HepG2 (cell line): ENCODE results near the gene VWA1. TPM values are rescaled to one million over a fixed set of nuclear protein-coding genes. Genes with fewer than 3 reads are reported as not detected.

Source experiments
- ARNT2 ChIP-seq: sonication (generic); formaldehyde crosslinking; IDR thresholded peaks from 2 replicates; pipeline ENCODE4 v1.8.0; 2022; ENCODE audit warnings: mild to moderate bottlenecking, low read depth, missing genetic modification reagents, moderate library complexity
- E2F2 ChIP-seq: sonication (generic); formaldehyde crosslinking; IDR thresholded peaks from 2 replicates; pipeline ENCODE4 v1.4.0; 2020; ENCODE audit warnings: missing genetic modification reagents, borderline replicate concordance
- E2F5 ChIP-seq: sonication (generic); formaldehyde crosslinking; conservative IDR thresholded peaks from 2 replicates; pipeline ENCODE4 v1.4.0; 2020; ENCODE audit warnings: missing genetic modification reagents
- GMEB1 ChIP-seq: sonication (generic); formaldehyde crosslinking; IDR thresholded peaks from 2 replicates; pipeline ENCODE4 v1.5.1; 2020; ENCODE audit warnings: missing genetic modification reagents, mild to moderate bottlenecking, borderline replicate concordance
- HMG20A ChIP-seq: IDR thresholded peaks from 2 replicates; pipeline ENCODE4 v1.6.1; 2016; ENCODE audit warnings: borderline replicate concordance
- KAT8 ChIP-seq: IDR thresholded peaks from 2 replicates; pipeline ENCODE4 v1.6.1; 2016; ENCODE audit warnings: missing genetic modification reagents, missing compliant biosample characterization
- NR3C1 ChIP-seq: sonication (generic); formaldehyde crosslinking; IDR thresholded peaks from 2 replicates; pipeline ENCODE4 v1.4.0; 2020; ENCODE audit warnings: missing genetic modification reagents
- PAX8 ChIP-seq: sonication (generic); formaldehyde crosslinking; IDR thresholded peaks from 2 replicates; pipeline ENCODE4 v1.8.0; 2022; ENCODE audit warnings: mild to moderate bottlenecking, missing genetic modification reagents, borderline replicate concordance
- PHF5A ChIP-seq: IDR thresholded peaks from one replicate; pipeline ENCODE4 v1.6.1; 2018; ENCODE audit warnings: low read depth, missing genetic modification reagents; ENCODE audit not compliant: unreplicated experiment
- ZBTB33 ChIP-seq: sonication (generic); formaldehyde crosslinking; IDR thresholded peaks from 2 replicates; pipeline ENCODE4 v1.4.0; 2020; ENCODE audit warnings: missing genetic modification reagents
- ZFP62 ChIP-seq: sonication (generic); formaldehyde crosslinking; IDR thresholded peaks from 2 replicates; pipeline ENCODE4 v1.4.0; 2020; ENCODE audit warnings: missing genetic modification reagents
- ZNF160 ChIP-seq: sonication (generic); formaldehyde crosslinking; IDR thresholded peaks from 2 replicates; pipeline ENCODE4 v1.8.0; 2022; ENCODE audit warnings: mild to moderate bottlenecking, inconsistent platforms, missing genetic modification reagents
- ZNF343 ChIP-seq: sonication (generic); formaldehyde crosslinking; IDR thresholded peaks from 2 replicates; pipeline ENCODE4 v1.4.0; 2020; ENCODE audit warnings: mild to moderate bottlenecking, missing genetic modification reagents
- ZNF552 ChIP-seq: sonication (generic); formaldehyde crosslinking; IDR thresholded peaks from 2 replicates; pipeline ENCODE4 v1.9.0; 2022; ENCODE audit warnings: missing genetic modification reagents, mild to moderate bottlenecking, borderline replicate concordance
- polyA plus RNA-seq, 8 experiments: library from polyadenylated mRNA; depleted of rRNA in 3 of 8; stranded (reverse) in 7 of 8; unstranded in 1 of 8; fragments of >200 nt; fragmentation: Illumina TruSeq in 4 of 8; extraction: Trizol in 4 of 8; gene quantifications; 2 replicates each; pipeline versions ENCODE4 v1.2.1 to v1.2.3, GENCODE V29; 2011 to 2016; ENCODE audit warnings: low read depth in 4 of 8, missing spikeins in 1 of 8, mixed read lengths in 1 of 8; ENCODE audit not compliant: insufficient read depth in 1 of 8
- total RNA-seq, 5 experiments: library from RNA; depleted of rRNA; stranded (reverse); fragments of >200 nt; fragmentation: Illumina TruSeq; extraction: Trizol; gene quantifications; 2 replicates each; pipeline ENCODE4 v1.2.3, GENCODE V29; 2016; ENCODE audit warnings: low read depth in 1 of 5
- TF ChIP-seq, protein P1 (sequence below): sonication (generic); formaldehyde crosslinking; IDR thresholded peaks from 2 replicates; pipeline ENCODE4 v1.4.0; 2020; ENCODE audit warnings: missing genetic modification reagents

Gene VWA1
- total and polyA plus RNA-seq, 2 of the 13 experiments (the other 11 are each of a cell fraction or from before 2014, with no cell fraction given) = 40.9 to 57.5 TPM

GRCh38 chr1:1430992-1431844 lies 4.3 kb upstream of the VWA1 start (continued):
- TF ChIP-seq PAX8 (CRISPR knock-in tag) (no peak), HMG20A (CRISPR knock-in tag) (no peak), KAT8 (CRISPR knock-in tag) (peak; percentile 17; the same call in 1 of the 2 replicates), ZFP62 (CRISPR knock-in tag) (no peak), E2F5 (CRISPR knock-in tag) (no peak), PHF5A (CRISPR knock-in tag) (no peak), ZNF343 (CRISPR knock-in tag) (no peak), ZNF552 (CRISPR knock-in tag) (no peak), ARNT2 (0 out of 2 replicates have a peak, but pooled peaks have one; percentile 58), NR3C1 (no peak), ZNF160 (CRISPR knock-in tag) (no peak), GMEB1 (no peak), ZBTB33 (no peak), E2F2 (CRISPR knock-in tag) (no peak)
- TF ChIP-seq, protein P1, sequence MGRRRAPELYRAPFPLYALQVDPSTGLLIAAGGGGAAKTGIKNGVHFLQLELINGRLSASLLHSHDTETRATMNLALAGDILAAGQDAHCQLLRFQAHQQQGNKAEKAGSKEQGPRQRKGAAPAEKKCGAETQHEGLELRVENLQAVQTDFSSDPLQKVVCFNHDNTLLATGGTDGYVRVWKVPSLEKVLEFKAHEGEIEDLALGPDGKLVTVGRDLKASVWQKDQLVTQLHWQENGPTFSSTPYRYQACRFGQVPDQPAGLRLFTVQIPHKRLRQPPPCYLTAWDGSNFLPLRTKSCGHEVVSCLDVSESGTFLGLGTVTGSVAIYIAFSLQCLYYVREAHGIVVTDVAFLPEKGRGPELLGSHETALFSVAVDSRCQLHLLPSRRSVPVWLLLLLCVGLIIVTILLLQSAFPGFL = no peak
